K562 (cell line): Measurements from ENCODE around the gene JPT1. TPM values are rescaled to one million over a fixed set of nuclear protein-coding genes. Genes with fewer than 3 reads are reported as not detected.
A peak's percentile ranks its signal among the peaks of the same experiment; 100 is the strongest.

Experiments
- AFF1 ChIP-seq, 2 experiments: fragments of 450-650 bp; IDR thresholded peaks; 2 replicates each; pipeline ENCODE4 v1.6.1; 2018; ENCODE audit warnings: mild to moderate bottlenecking in 2 of 2, low read depth in 1 of 2; ENCODE audit not compliant: partially characterized antibody in 2 of 2
- ARID1B ChIP-seq: fragments of 450-650 bp; IDR thresholded peaks from 2 replicates; pipeline ENCODE4 v1.6.1; 2016; ENCODE audit warnings: antibody characterized with exemption, mild to moderate bottlenecking, inconsistent platforms
- IRF2 ChIP-seq: sonication (generic); formaldehyde crosslinking; IDR thresholded peaks from 2 replicates; pipeline ENCODE4 v1.8.1; 2022; ENCODE audit warnings: mild to moderate bottlenecking, missing genetic modification reagents
- MGA ChIP-seq: fragments of 450-650 bp; IDR thresholded peaks from 2 replicates; pipeline ENCODE4 v1.6.1; 2016; ENCODE audit warnings: mild to moderate bottlenecking, moderate library complexity
- NCOA6 ChIP-seq: fragments of 450-650 bp; IDR thresholded peaks from 2 replicates; pipeline ENCODE4 v1.6.1; 2017; ENCODE audit warnings: mild to moderate bottlenecking
- SNAPC5 ChIP-seq: fragments of 250-450 bp; sonication (Bioruptor Pico); IDR thresholded peaks from 2 replicates; pipeline ENCODE4 v1.8.0; 2021; ENCODE audit warnings: moderate library complexity, mild to moderate bottlenecking, inconsistent platforms
- SP2 ChIP-seq: IDR thresholded peaks from 2 replicates; pipeline ENCODE4 v1.6.1; 2011; ENCODE audit warnings: mild to moderate bottlenecking, low read depth, low read length, moderate library complexity; ENCODE audit not compliant: poor library complexity, severe bottlenecking; ENCODE audit errors: extremely low read depth
- ZNF445 ChIP-seq: fragments of 250-450 bp; sonication (Bioruptor Pico); IDR thresholded peaks from 2 replicates; pipeline ENCODE4 v1.4.0; 2020; ENCODE audit warnings: low read depth, mild to moderate bottlenecking, moderate library complexity
- ZNF57 ChIP-seq: fragments of 450-650 bp; formaldehyde crosslinking; IDR thresholded peaks from 2 replicates; pipeline ENCODE4 v1.4.0; 2020; ENCODE audit warnings: mild to moderate bottlenecking, moderate library complexity
- ZNF707 ChIP-seq: fragments of 250-450 bp; sonication (Bioruptor Pico); conservative IDR thresholded peaks from 2 replicates; pipeline ENCODE4 v1.8.0; 2022; ENCODE audit warnings: inconsistent platforms, mild to moderate bottlenecking, moderate library complexity
- polyA plus RNA-seq, 8 experiments: library from polyadenylated mRNA; depleted of rRNA in 4 of 8; stranded (reverse) in 5 of 8; unstranded in 3 of 8; fragments of >200 nt; fragmentation: Nextera tagmentation in 2 of 8; fragmentation: Illumina TruSeq in 1 of 8; extraction: Ambion mirVana in 2 of 8; extraction: Trizol in 1 of 8; gene quantifications; 2 replicates each; pipeline versions ENCODE4 v1.2.1 to v1.2.3, GENCODE V29; 2011 to 2014; ENCODE audit warnings: inconsistent platforms in 1 of 8, missing spikeins in 1 of 8
- total RNA-seq, 7 experiments: library from RNA; depleted of rRNA in 6 of 7; stranded (reverse); fragments of >200 nt in 6 of 7; fragmentation: Illumina TruSeq in 2 of 7; extraction: Trizol in 2 of 7; gene quantifications; 2 replicates each; pipeline versions ENCODE4 v1.2.1 to v1.2.3, GENCODE V29; 2011 to 2021; ENCODE audit warnings: low replicate concordance in 1 of 7

The JPT1 gene
- total and polyA plus RNA-seq, 9 of the 15 experiments (the other 6 are each of a cell fraction or from before 2014, with no cell fraction given): 56.7 to 292 (median 144) TPM

GRCh38 chr17:75131278-75132017 lies 22.9 kb downstream of the JPT1 start, which contains the start of gene NT5C (continued):
- TF ChIP-seq SP2 (no peak), ZNF707 (CRISPR knock-in tag) (no peak), ZNF57 (CRISPR knock-in tag) (no peak), NCOA6 (no peak), ZNF445 (no peak), AFF1 (IDR thresholded peaks at IDR 0.05; ENCODE audit: low read depth in 1 of 2, partially characterized antibody in 2 of 2) (no peak), IRF2 (CRISPR knock-in tag) (no peak), MGA (peak; percentile 79), SNAPC5 (no peak), ARID1B (no peak)
